Measurements from ENCODE around the gene RIPPLY3. TPM values are rescaled to one million over a fixed set of nuclear protein-coding genes. Genes with fewer than 3 reads are reported as not detected.
A peak's percentile ranks its signal among the peaks of the same experiment; 100 is the strongest.

The RIPPLY3 gene
- total and polyA plus RNA-seq, 2 donors (not counting 3 experiments of a cell fraction or from before 2014, with no cell fraction given): 0.03 TPM; not detected in 1

DNA sequence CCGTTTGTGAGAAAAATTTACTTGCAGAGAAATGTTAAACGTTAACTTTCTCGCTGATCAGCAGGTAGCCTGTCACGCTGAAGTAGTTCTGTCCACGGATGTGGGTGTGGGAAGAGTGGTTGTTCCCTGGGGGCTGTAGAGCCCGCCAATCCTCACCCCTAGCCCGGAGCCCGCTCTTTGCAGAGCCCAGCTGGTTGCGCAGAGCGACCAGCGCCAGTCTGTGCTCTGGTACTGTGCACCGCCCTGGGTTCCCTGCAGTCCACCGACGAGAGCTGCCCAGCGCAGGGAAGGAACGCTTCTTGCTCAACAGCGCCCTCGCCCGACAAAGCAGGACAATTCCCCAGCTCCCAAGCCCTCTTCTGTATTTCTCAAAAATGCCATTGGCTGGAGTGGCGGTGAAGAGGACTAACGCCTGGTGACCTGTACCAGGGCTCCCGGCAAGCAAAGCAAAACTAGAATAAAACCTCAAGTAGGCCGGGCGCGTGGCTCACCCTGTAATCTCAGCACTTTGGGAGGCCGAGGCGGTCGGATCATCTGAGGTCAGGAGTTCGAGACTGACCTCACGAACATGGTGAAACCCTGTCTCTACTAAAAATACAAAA is 3.3 kb downstream of the RIPPLY3 start:
- no peak for TF ChIP-seq POLR2A (IDR thresholded peaks at IDR 0.05; ENCODE audit: low read depth, low read length)
- no peak for TF ChIP-seq POLR2AphosphoS5 (IDR thresholded peaks at IDR 0.05; ENCODE audit: insufficient read depth, low read depth, low read length)
- TF ChIP-seq EZH2 (IDR thresholded peaks at IDR 0.05; ENCODE audit: borderline replicate concordance, low read depth, low read length, severe bottlenecking): no peak
- TF ChIP-seq FOS (IDR thresholded peaks at IDR 0.05; ENCODE audit: borderline replicate concordance, insufficient read depth, low read length): no peak
- TF ChIP-seq, protein P1, sequence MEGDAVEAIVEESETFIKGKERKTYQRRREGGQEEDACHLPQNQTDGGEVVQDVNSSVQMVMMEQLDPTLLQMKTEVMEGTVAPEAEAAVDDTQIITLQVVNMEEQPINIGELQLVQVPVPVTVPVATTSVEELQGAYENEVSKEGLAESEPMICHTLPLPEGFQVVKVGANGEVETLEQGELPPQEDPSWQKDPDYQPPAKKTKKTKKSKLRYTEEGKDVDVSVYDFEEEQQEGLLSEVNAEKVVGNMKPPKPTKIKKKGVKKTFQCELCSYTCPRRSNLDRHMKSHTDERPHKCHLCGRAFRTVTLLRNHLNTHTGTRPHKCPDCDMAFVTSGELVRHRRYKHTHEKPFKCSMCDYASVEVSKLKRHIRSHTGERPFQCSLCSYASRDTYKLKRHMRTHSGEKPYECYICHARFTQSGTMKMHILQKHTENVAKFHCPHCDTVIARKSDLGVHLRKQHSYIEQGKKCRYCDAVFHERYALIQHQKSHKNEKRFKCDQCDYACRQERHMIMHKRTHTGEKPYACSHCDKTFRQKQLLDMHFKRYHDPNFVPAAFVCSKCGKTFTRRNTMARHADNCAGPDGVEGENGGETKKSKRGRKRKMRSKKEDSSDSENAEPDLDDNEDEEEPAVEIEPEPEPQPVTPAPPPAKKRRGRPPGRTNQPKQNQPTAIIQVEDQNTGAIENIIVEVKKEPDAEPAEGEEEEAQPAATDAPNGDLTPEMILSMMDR (IDR thresholded peaks at IDR 0.05; ENCODE audit: extremely low read depth in 1 of 2, insufficient read depth in 1 of 2, low read depth in 1 of 2, low read length in 2 of 2): peak; percentile 87 to 94
- TF ChIP-seq JUN (IDR thresholded peaks at IDR 0.05; ENCODE audit: borderline replicate concordance, insufficient read depth, insufficient read length, low read depth): no peak
- no peak for TF ChIP-seq MYC (IDR thresholded peaks at IDR 0.05; ENCODE audit: low read depth, low read length)
- BruUV-seq (replicated peaks): no TSS peak
- CTCF ChIA-PET: interaction anchor here (0.7 to 8.2 kb wide), 32 partner anchors 9 to 379 kb away, joined by 3 to 130 read pairs (median 4); partner anchors contain the start of gene HLCS
- no peaks in the 10 kb centered on the region for H3K9me1 ChIP-seq (replicated peaks; ENCODE audit: control insufficient read depth, extremely low read depth, insufficient read depth, low read length)
- FAIRE-seq (peak; percentile 94), DNase-seq (ENCODE audit: low read depth, low spot score) (peak; percentile 90)
- H2AFZ ChIP-seq (ENCODE audit: low read depth, low read length): peak overlapping the region; percentile 89
- peaks cover 8% of the 10 kb centered on the region for H3K4me1 ChIP-seq (ENCODE audit: control insufficient read depth, extremely low read depth, insufficient read depth, low read length)
- no peak overlapping the region for H3K9ac ChIP-seq (replicated peaks; ENCODE audit: extremely low read depth, insufficient read depth, low read length)
- H3K27ac ChIP-seq (ENCODE audit: insufficient read depth, low read depth, low read length): no peak overlapping the region
- no peaks in the 10 kb centered on the region for H4K20me1 ChIP-seq (replicated peaks; ENCODE audit: control insufficient read depth, extremely low read depth, insufficient read depth, low read length)
- intact Hi-C loops (cut with micrococcal nuclease) (loop anchor here (1.0 to 5.0 kb wide), 3 partner anchors 33 to 71 kb away; partner anchors contain the start of genes PIGP and TTC3), dilution Hi-C loops (cut with MboI; ENCODE audit: extremely low pct_ligation_motif_present, low sequenced_read_pairs) (no loop called here)
- no peaks in the 10 kb centered on the region for H3K9me3 ChIP-seq (replicated peaks; ENCODE audit: control insufficient read depth, insufficient read depth, low read length)
- POLR2A ChIA-PET: no interaction called here
- no peaks in the 10 kb centered on the region for H3K79me2 ChIP-seq (ENCODE audit: control insufficient read depth, insufficient read depth, low read length)
- H3K4me3 ChIP-seq (replicated peaks in 1 of 3; ENCODE audit: insufficient read depth in 1 of 3, low read depth in 1 of 3, low read length in 3 of 3): peak overlapping the region in 2 of 3 experiments; percentile 10 to 40
- H3K4me2 ChIP-seq (ENCODE audit: insufficient read depth, low read length): peak overlapping the region; percentile 92
- H3K27me3 ChIP-seq (ENCODE audit: control insufficient read depth in 2 of 2, insufficient read depth in 2 of 2, low read length in 2 of 2): peaks cover 25 to 32% of the 10 kb centered on the region in 2 experiments
- H3K36me3 ChIP-seq (ENCODE audit: control insufficient read depth in 2 of 2, extremely low read depth in 1 of 2, insufficient read depth in 2 of 2, low read length in 2 of 2): no peaks in the 10 kb centered on the region
